Keratinocyte (primary cell): ENCODE results near the gene ALOXE3. TPM values are rescaled to one million over a fixed set of nuclear protein-coding genes. Genes with fewer than 3 reads are reported as not detected.
"Not testable (repeated sequence)": the region's sequence is repeated elsewhere in the genome, so short reads cannot be mapped to it uniquely, and the experiment has no call there.

Experiments used
- DNase-seq: peaks from one replicate; pipeline ENCODE4 v3.0.0-alpha.2; 2011; ENCODE audit warnings: low read depth, missing footprints, low spot score
- FAIRE-seq: peaks from 2 replicates; lab custom pipeline; 2011; peaks lifted over from hg19 to GRCh38; lab: Jason Lieb, UNC
- H2AFZ ChIP-seq: 2 replicates; pipeline ENCODE4 v1.6.0; 2012; ENCODE audit warnings: low read length, control low read depth, inconsistent platforms; ENCODE audit not compliant: control insufficient read depth
- H3K27ac ChIP-seq: 2 replicates; pipeline ENCODE4 v1.5.1; 2011; ENCODE audit warnings: low read length; ENCODE audit not compliant: control insufficient read depth, insufficient read depth
- H3K27me3 ChIP-seq: 3 replicates; pipeline ENCODE4 v1.6.0; 2011; ENCODE audit warnings: low read length; ENCODE audit not compliant: control insufficient read depth, insufficient read depth; ENCODE audit errors: extremely low read depth
- H3K36me3 ChIP-seq, 2 experiments: 2 replicates in 1 of 2; 3 replicates in 1 of 2; pipeline ENCODE4 v1.5.1; 2011; ENCODE audit warnings: low read length in 2 of 2, mild to moderate bottlenecking in 1 of 2; ENCODE audit not compliant: control insufficient read depth in 2 of 2, insufficient read depth in 2 of 2; ENCODE audit errors: extremely low read depth in 1 of 2
- H3K4me1 ChIP-seq: 3 replicates; pipeline ENCODE4 v1.5.1; 2011; ENCODE audit warnings: low read length; ENCODE audit not compliant: control insufficient read depth, insufficient read depth; ENCODE audit errors: extremely low read depth
- H3K4me2 ChIP-seq: 3 replicates; pipeline ENCODE4 v1.6.0; 2011; ENCODE audit warnings: low read depth, low read length; ENCODE audit not compliant: control insufficient read depth, insufficient read depth; ENCODE audit errors: extremely low read depth
- H3K4me3 ChIP-seq, 3 experiments: fragments of 200-600 bp in 1 of 3; sonication (generic) in 1 of 3; 2 replicates in 2 of 3; 3 replicates in 1 of 3; pipeline ENCODE4 v1.5.1; 2011 to 2016; ENCODE audit warnings: low read length in 3 of 3, mild to moderate bottlenecking in 3 of 3, control low read depth in 2 of 3, inconsistent platforms in 1 of 3, low read depth in 1 of 3, mixed read lengths in 1 of 3, mixed run types in 1 of 3, moderate library complexity in 1 of 3; ENCODE audit not compliant: control insufficient read depth in 2 of 3, insufficient read depth in 2 of 3; ENCODE audit errors: extremely low read depth in 1 of 3
- H3K79me2 ChIP-seq: 2 replicates; pipeline ENCODE4 v1.6.0; 2012; ENCODE audit warnings: low read length; ENCODE audit not compliant: control insufficient read depth, insufficient read depth
- H3K9ac ChIP-seq: 3 replicates; pipeline ENCODE4 v1.6.0; 2011; ENCODE audit warnings: low read length; ENCODE audit not compliant: control insufficient read depth, insufficient read depth; ENCODE audit errors: extremely low read depth
- H3K9me1 ChIP-seq: 3 replicates; pipeline ENCODE4 v1.6.0; 2011; ENCODE audit warnings: low read length; ENCODE audit not compliant: control insufficient read depth, insufficient read depth; ENCODE audit errors: extremely low read depth
- H3K9me3 ChIP-seq: 2 replicates; pipeline ENCODE4 v1.5.1; 2012; ENCODE audit warnings: low read depth, low read length; ENCODE audit not compliant: control insufficient read depth
- H4K20me1 ChIP-seq: 3 replicates; pipeline ENCODE4 v1.6.0; 2011; ENCODE audit warnings: low read length; ENCODE audit not compliant: control insufficient read depth, insufficient read depth; ENCODE audit errors: extremely low read depth
- CTCF ChIP-seq, 3 experiments: IDR thresholded peaks in 1 of 3; conservative IDR thresholded peaks in 1 of 3; optimal IDR thresholded peaks in 1 of 3; 2 replicates in 2 of 3; 3 replicates in 1 of 3; pipeline versions ENCODE3 to v1.5.1; 2011; ENCODE audit warnings: low read length in 3 of 3, mild to moderate bottlenecking in 3 of 3, moderate library complexity in 2 of 3, control low read depth in 1 of 3, inconsistent platforms in 1 of 3; ENCODE audit not compliant: insufficient read depth in 2 of 3; ENCODE audit errors: extremely low read depth in 1 of 3
- EZH2 ChIP-seq: IDR thresholded peaks from one replicate; pipeline ENCODE4 v1.6.1; 2012; ENCODE audit warnings: inconsistent platforms, mild to moderate bottlenecking, low read length, moderate library complexity
- dilution Hi-C: fragments of 300-500 bp; cut with MboI; formaldehyde crosslinking; loops from one replicate; pipeline ENCODE4 v1.7.0; 2020; ENCODE audit warnings: low sequenced_read_pairs; ENCODE audit not compliant: extremely low pct_ligation_motif_present
- polyA plus RNA-seq, 5 experiments: library from polyadenylated mRNA; depleted of rRNA in 3 of 5; stranded (reverse) in 3 of 5; stranded (forward) in 1 of 5; unstranded in 1 of 5; fragments of >200 nt; gene quantifications; 1 replicate in 1 of 5; 2 replicates in 3 of 5; 3 replicates in 1 of 5; pipeline versions ENCODE4 v1.2.1 to v1.2.3, GENCODE V29; 2011 to 2012; ENCODE audit warnings: missing spikeins in 2 of 5, low read depth in 1 of 5, low replicate concordance in 1 of 5

Gene ALOXE3
- polyA plus RNA-seq, 1 donor (not counting 4 experiments of a cell fraction or from before 2014, with no cell fraction given) = 2.7 TPM

- H3K36me3 ChIP-seq = no peaks in the 10 kb centered on the region
- peak overlapping the region; percentile 50 for H2AFZ ChIP-seq
- no peak for DNase-seq
- peak; percentile 31 for TF ChIP-seq EZH2
- TF ChIP-seq CTCF (optimal IDR thresholded peaks at IDR 0.05 in 1 of 3, IDR thresholded peaks at IDR 0.05 in 1 of 3, conservative IDR thresholded peaks at IDR 0.05 in 1 of 3; ENCODE audit: extremely low read depth in 1 of 3, insufficient read depth in 2 of 3, low read length in 3 of 3) = no peak
- H4K20me1 ChIP-seq = no peaks in the 10 kb centered on the region
- peak; percentile 77 for FAIRE-seq
- peaks cover 14% of the 10 kb centered on the region for H3K27me3 ChIP-seq
- H3K9me1 ChIP-seq = no peaks in the 10 kb centered on the region
- no peak overlapping the region for H3K27ac ChIP-seq
- H3K9ac ChIP-seq = peak overlapping the region; percentile 24
- dilution Hi-C loops = no loop called here
- peak overlapping the region in 2 of 3 experiments; percentile 22 to 58 for H3K4me3 ChIP-seq
- H3K4me1 ChIP-seq = peaks cover 13% of the 10 kb centered on the region
- peak overlapping the region; percentile 83 for H3K4me2 ChIP-seq
- H3K9me3 ChIP-seq = no peaks in the 10 kb centered on the region
- H3K79me2 ChIP-seq = no peaks in the 10 kb centered on the region
Measured at GRCh38 chr17:8062807-8063483, 55.4 kb downstream of the ALOXE3 start.

GRCh38 chr17:8062435-8062806 lies 55.9 kb downstream of the ALOXE3 start:
- peak overlapping the region; percentile 50 for H2AFZ ChIP-seq
- no peaks in the 10 kb centered on the region for H3K79me2 ChIP-seq
- H3K36me3 ChIP-seq = no peaks in the 10 kb centered on the region
- H3K4me1 ChIP-seq = peaks cover 18% of the 10 kb centered on the region
- peak overlapping the region; percentile 83 for H3K4me2 ChIP-seq
- H4K20me1 ChIP-seq = no peaks in the 10 kb centered on the region
- no peak for TF ChIP-seq EZH2
- no peak for TF ChIP-seq CTCF (optimal IDR thresholded peaks at IDR 0.05 in 1 of 3, IDR thresholded peaks at IDR 0.05 in 1 of 3, conservative IDR thresholded peaks at IDR 0.05 in 1 of 3; ENCODE audit: extremely low read depth in 1 of 3, insufficient read depth in 2 of 3, low read length in 3 of 3)
- dilution Hi-C loops = no loop called here
- no peak for DNase-seq
- no peaks in the 10 kb centered on the region for H3K9me1 ChIP-seq
- peak overlapping the region in 2 of 3 experiments; percentile 22 to 58 for H3K4me3 ChIP-seq
- no peak overlapping the region for H3K9ac ChIP-seq
- no peak for FAIRE-seq
- H3K9me3 ChIP-seq = no peaks in the 10 kb centered on the region
- peaks cover 14% of the 10 kb centered on the region for H3K27me3 ChIP-seq
- no peak overlapping the region for H3K27ac ChIP-seq

GRCh38 chr17:8061851-8062250 lies 56.5 kb downstream of the ALOXE3 start:
- FAIRE-seq, H3K4me2 ChIP-seq, H3K9me1 ChIP-seq, H2AFZ ChIP-seq, H3K79me2 ChIP-seq, dilution Hi-C loops, H3K36me3 ChIP-seq, DNase-seq, H3K9me3 ChIP-seq, H3K9ac ChIP-seq, H3K27ac ChIP-seq, H3K4me3 ChIP-seq, H4K20me1 ChIP-seq: not testable (repeated sequence)
- Histone ChIP-seq H3K27me3 (peaks cover 14% of the 10 kb centered on the region), H3K4me1 (peaks cover 19% of the 10 kb centered on the region)
